ENCODE data around the gene DENND5A. TPM values are rescaled to one million over a fixed set of nuclear protein-coding genes. Genes with fewer than 3 reads are reported as not detected.
A peak's percentile ranks its signal among the peaks of the same experiment; 100 is the strongest.

The DENND5A gene
- 10 to 100 TPM in 1 of 2 donors, 1 to 10 TPM in 1; 7.0 to 24.8 TPM for total RNA-seq

GRCh38 chr11:9265211-9266131 lies at the start of gene DENND5A:
Gene DENND5A (minus strand): TSS chr11:9265350. CDS start chr11:9265069, 281 bp downstream.
- Histone ChIP-seq H3K9me3 (no peaks in the 10 kb centered on the region), H3K27me3 (no peaks in the 10 kb centered on the region), H3K27ac (peak within 1 kb of the TSS; percentile 81), H3K9ac (ENCODE audit: low read depth in 2 of 2, low read length in 2 of 2) (peak within 1 kb of the TSS; percentile 79 to 80), H3K4me1 (no peaks in the 10 kb centered on the region), H3K36me3 (no peaks in the 10 kb centered on the region), H3K4me3 (peak within 1 kb of the TSS; percentile 56)
- no peak for TF ChIP-seq CTCF (IDR thresholded peaks at IDR 0.05)
- DNase-seq = peak; percentile 74
- intact Hi-C loops (cut with DNase I) = no loop called here

GRCh38 chr11:9314291-9315077 lies 49.3 kb upstream of the DENND5A start, which contains the start of gene TMEM41B:
Gene TMEM41B (minus strand): TSS chr11:9314593. CDS start chr11:9314441, 152 bp downstream.
- H3K4me3 ChIP-seq = peak within 1 kb of the TSS; percentile 81
- intact Hi-C loops (cut with DNase I) = loop anchor here (10.0 kb wide), 1 partner anchor 50 kb away; no protein-coding TSS in a partner anchor
- peak within 1 kb of the TSS; percentile 91 to 93 for H3K9ac ChIP-seq (ENCODE audit: low read depth in 2 of 2, low read length in 2 of 2)
- no peaks in the 10 kb centered on the region for H3K27me3 ChIP-seq
- H3K27ac ChIP-seq = peak within 1 kb of the TSS; percentile 80
- TF ChIP-seq CTCF (IDR thresholded peaks at IDR 0.05) = no peak
- H3K9me3 ChIP-seq = no peaks in the 10 kb centered on the region
- DNase-seq = peak; percentile 99
- peaks cover 5% of the 10 kb centered on the region for H3K4me1 ChIP-seq
- no peaks in the 10 kb centered on the region for H3K36me3 ChIP-seq

GRCh38 chr11:9313648-9314290 lies 48.6 kb upstream of the DENND5A start:
- Histone ChIP-seq H3K36me3 (no peaks in the 10 kb centered on the region), H3K4me1 (peaks cover 5% of the 10 kb centered on the region), H3K27me3 (no peaks in the 10 kb centered on the region), H3K9ac (ENCODE audit: low read depth in 2 of 2, low read length in 2 of 2) (peak overlapping the region; percentile 91 to 93), H3K27ac (peak overlapping the region; percentile 80), H3K9me3 (no peaks in the 10 kb centered on the region), H3K4me3 (peak overlapping the region; percentile 81)
- peak; percentile 32 for DNase-seq
- intact Hi-C loops (cut with DNase I) = loop anchor here (10.0 kb wide), 1 partner anchor 51 kb away; no protein-coding TSS in a partner anchor
- no peak for TF ChIP-seq CTCF (IDR thresholded peaks at IDR 0.05)

DNA sequence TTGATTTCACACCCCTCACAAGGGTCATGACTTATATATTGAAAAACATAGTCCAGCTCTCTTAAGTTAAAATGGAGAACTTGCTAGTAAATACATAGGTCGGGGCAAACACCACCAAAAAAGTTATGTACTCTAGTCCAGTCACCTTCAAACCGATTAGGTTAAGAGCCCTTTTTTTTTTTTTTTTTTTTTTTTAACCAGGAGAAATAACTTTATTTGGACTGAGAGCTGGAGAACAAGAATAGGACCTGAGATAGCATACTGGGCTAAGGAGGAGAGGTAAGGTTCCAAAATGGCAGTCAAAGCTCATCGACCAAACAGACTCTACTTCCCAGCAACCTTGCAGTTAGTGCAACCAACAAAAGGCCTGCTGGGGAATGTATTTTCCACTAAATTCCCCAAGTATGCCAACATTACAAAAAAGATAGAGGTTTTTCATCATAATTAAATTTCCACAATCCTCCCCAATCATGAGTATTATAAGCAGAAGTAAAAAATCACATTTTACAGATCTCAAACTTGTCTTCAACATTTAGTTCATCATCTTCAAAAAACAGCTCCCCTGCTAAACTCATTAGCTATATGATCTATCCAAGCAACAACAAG lies 45.4 kb upstream of the DENND5A start:
- H3K27ac ChIP-seq = no peak overlapping the region
- intact Hi-C loops (cut with DNase I) = loop anchor here (10.0 kb wide), 1 partner anchor 54 kb away; no protein-coding TSS in a partner anchor
- no peaks in the 10 kb centered on the region for H3K9me3 ChIP-seq
- no peak for TF ChIP-seq CTCF (IDR thresholded peaks at IDR 0.05)
- DNase-seq = no peak
- H3K4me3 ChIP-seq = no peak overlapping the region
- H3K36me3 ChIP-seq = no peaks in the 10 kb centered on the region
- H3K27me3 ChIP-seq = no peaks in the 10 kb centered on the region
- peaks cover 5% of the 10 kb centered on the region for H3K4me1 ChIP-seq
- no peak overlapping the region for H3K9ac ChIP-seq (ENCODE audit: low read depth in 2 of 2, low read length in 2 of 2)
